DND-41 (cell line): ENCODE measurements around the gene INSIG2.

Experiments used
- CTCF ChIP-seq: IDR thresholded peaks from 2 replicates; pipeline ENCODE4 v1.5.1; 2012; ENCODE audit warnings: borderline replicate concordance, low read length, moderate library complexity, mild to moderate bottlenecking; ENCODE audit not compliant: poor library complexity, severe bottlenecking; ENCODE audit errors: extremely low read depth
- EZH2 ChIP-seq: IDR thresholded peaks from 3 replicates; pipeline ENCODE4 v1.6.1; 2012; ENCODE audit warnings: borderline replicate concordance, low read depth, mild to moderate bottlenecking, moderate library complexity, low read length, inconsistent platforms; ENCODE audit not compliant: severe bottlenecking

GRCh38 chr2:118055512-118056164 is 32.6 kb upstream of the INSIG2 start:
- no peak for TF ChIP-seq CTCF
- no peak for TF ChIP-seq EZH2
